Esophagus muscularis mucosa (tissue), 4 donors: ENCODE data around the gene ZBED1. TPM values are rescaled to one million over a fixed set of nuclear protein-coding genes. Genes with fewer than 3 reads are reported as not detected.
"Not testable (repeated sequence)": the region's sequence is repeated elsewhere in the genome, so short reads cannot be mapped to it uniquely, and the experiment has no call there.

Experiments used
- DNase-seq: peaks from one replicate; pipeline ENCODE4 v3.0.0-alpha.2; 2017; ENCODE audit errors: extremely low spot score
- H3K27ac ChIP-seq, 4 donors: fragments of 200-600 bp; sonication (generic); replicated peaks in 1 of 4; 1 replicate in 3 of 4; 2 replicates in 1 of 4; pipeline ENCODE4 v1.5.1; 2016 to 2019; ENCODE audit warnings: mild to moderate bottlenecking in 1 of 4
- H3K27me3 ChIP-seq, 4 donors: fragments of 200-600 bp; sonication (generic); one replicate each; pipeline versions ENCODE4 v1.5.1 to v1.6.0; 2016 to 2019
- H3K36me3 ChIP-seq, 4 donors: fragments of 200-600 bp; sonication (generic); one replicate each; pipeline ENCODE4 v1.5.1; 2016 to 2019
- H3K4me1 ChIP-seq, 4 donors: fragments of 200-600 bp; sonication (generic); one replicate each; pipeline ENCODE4 v1.5.1; 2016 to 2019
- H3K4me3 ChIP-seq, 4 donors: fragments of 200-600 bp; sonication (generic); 1 replicate in 2 of 4; 2 replicates in 2 of 4; pipeline ENCODE4 v1.5.1; 2016 to 2019; ENCODE audit warnings: mild to moderate bottlenecking in 4 of 4, moderate library complexity in 1 of 4
- H3K9me3 ChIP-seq, 4 donors: fragments of 200-600 bp; sonication (generic); 1 replicate in 3 of 4; 2 replicates in 1 of 4; pipeline ENCODE4 v1.5.1; 2016 to 2019
- EP300 ChIP-seq: sonication (generic); formaldehyde crosslinking; IDR thresholded peaks from one replicate; pipeline ENCODE4 v1.6.1; 2017; ENCODE audit warnings: antibody characterized with exemption
- POLR2A ChIP-seq: fragments of 450-650 bp; IDR thresholded peaks from one replicate; pipeline ENCODE4 v1.6.1; 2017; ENCODE audit warnings: antibody characterized with exemption, moderate library complexity, mild to moderate bottlenecking, low read depth
- POLR2AphosphoS5 ChIP-seq, 2 donors: sonication (generic); formaldehyde crosslinking; IDR thresholded peaks; one replicate each; pipeline ENCODE4 v1.6.1; 2017; ENCODE audit warnings: antibody characterized with exemption in 2 of 2
- WGBS: methylation state at CpG from one replicate; pipeline ENCODE4 v1.1.5; 2018; 5-methylcytosine and 5-hydroxymethylcytosine counted together
- intact Hi-C: fragments of 100-400 bp; cut with DNase I; formaldehyde crosslinking; loops from one replicate; pipeline ENCODE4 v1.15.1; 2023
- total RNA-seq, 4 donors: library from RNA; depleted of rRNA; stranded (reverse); fragments of >200 nt; gene quantifications; one replicate each; pipeline versions ENCODE4 v1.1.0 to v1.2.1, GENCODE V29; 2016
- TF ChIP-seq, protein P1 (sequence below), 3 experiments: fragments of 200-600 bp in 2 of 3; fragments of 450-650 bp in 1 of 3; sonication (generic) in 2 of 3; IDR thresholded peaks; one replicate each; pipeline ENCODE4 v1.5.1; 2017 to 2019; ENCODE audit warnings: antibody characterized with exemption in 3 of 3, mild to moderate bottlenecking in 2 of 3, moderate library complexity in 1 of 3

ZBED1 gene
- total RNA-seq, 4 donors from 2014 or later = 32.8 to 44.8 (median 39.5) TPM

DNA sequence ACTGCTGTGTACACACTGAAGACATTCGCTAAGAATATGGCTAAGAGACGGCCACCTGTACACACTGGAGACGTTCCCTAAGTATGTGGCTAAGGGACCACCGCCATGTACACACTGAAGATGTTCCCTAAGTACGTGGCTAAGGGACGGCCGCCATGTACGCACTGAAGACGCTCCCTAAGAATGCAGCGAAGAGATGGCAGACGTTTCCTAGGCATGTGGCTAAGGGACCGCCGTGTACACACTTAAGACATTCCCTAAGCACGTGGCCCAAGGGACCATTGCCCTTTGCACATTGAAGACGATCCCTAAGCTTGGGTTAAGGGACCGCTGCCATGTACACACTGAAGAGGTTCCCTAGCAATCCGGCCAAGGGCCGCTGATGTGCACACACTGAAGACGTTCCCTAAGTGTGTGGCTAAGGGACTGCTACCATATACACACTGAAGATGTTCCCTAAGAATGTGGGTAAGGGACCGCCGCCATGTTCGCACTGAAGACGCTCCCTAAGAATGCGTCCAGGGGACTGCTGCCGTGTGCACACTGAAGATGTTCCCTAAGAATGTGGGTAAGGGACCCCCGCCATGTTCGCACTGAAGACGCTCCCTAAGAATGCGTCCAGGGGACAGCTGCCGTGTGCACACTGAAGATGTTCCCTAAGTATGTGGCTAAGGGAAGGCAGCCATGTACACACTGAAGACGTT is 36.7 kb downstream of the ZBED1 start:
- Histone ChIP-seq H3K27me3 (no peaks in the 10 kb centered on the region), H3K9me3 (no peaks in the 10 kb centered on the region), H3K4me1 (peaks cover 0 to 20% (median 13%) of the 10 kb centered on the region in 4 donors), H3K4me3 (no peak overlapping the region), H3K27ac (no peak overlapping the region), H3K36me3 (no peaks in the 10 kb centered on the region)
- DNase-seq = no peak
- no peak for TF ChIP-seq POLR2AphosphoS5 (IDR thresholded peaks at IDR 0.05)
- TF ChIP-seq POLR2A = no peak
- intact Hi-C loops = no loop called here
- WGBS = 81% methylated on average over 25 of the region's 31 CpGs

DNA sequence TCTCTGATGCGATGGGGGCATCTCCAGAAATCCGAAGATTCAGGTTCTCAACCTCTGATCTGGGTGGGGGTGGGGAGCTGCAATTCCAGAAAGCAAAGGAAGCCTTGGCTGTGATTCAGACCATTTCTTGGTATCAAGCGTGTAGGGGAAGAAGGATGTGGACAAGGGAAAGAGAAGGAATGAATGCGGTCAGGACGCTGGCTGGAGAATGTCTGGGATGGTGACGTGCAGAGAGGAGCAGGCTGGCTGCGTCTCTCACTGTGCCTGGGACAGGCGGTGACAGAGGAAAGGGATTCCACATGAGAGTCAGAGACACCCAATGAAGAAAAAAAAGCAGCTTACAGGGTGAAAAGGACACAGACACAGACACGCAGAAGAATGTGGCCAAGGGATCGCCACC is 37.3 kb downstream of the ZBED1 start:
- H3K4me3 ChIP-seq, H3K9me3 ChIP-seq, H3K27me3 ChIP-seq, H3K27ac ChIP-seq, intact Hi-C loops, DNase-seq, H3K36me3 ChIP-seq: not testable (repeated sequence)
- H3K4me1 ChIP-seq = peaks cover 0 to 20% (median 13%) of the 10 kb centered on the region in 4 donors
- 72% methylated on average over 10 of the region's 10 CpGs for WGBS

DNA sequence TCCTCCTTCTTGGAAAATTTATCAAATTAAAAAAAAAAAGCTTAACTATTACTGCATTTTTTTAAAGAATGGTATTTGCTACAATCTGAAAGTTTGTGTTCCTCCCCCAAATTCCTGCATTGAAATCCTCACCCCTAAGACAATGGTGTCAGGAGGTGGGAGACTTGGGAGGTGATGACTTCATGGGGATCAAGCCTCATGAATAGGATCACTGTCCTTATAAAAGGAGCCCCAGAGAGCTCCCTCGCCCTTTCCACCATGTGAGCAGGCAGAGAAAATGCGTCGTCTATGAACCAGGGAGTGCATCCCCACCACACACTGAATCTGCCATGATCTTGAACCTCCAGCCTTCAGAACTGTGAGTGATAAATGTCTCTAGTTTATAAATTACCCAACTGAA is 38.0 kb downstream of the ZBED1 start:
- Histone ChIP-seq H3K9me3 (no peaks in the 10 kb centered on the region), H3K36me3 (no peaks in the 10 kb centered on the region), H3K27me3 (no peaks in the 10 kb centered on the region), H3K4me3 (no peak overlapping the region), H3K27ac (no peak overlapping the region), H3K4me1 (peaks cover 0 to 20% (median 13%) of the 10 kb centered on the region in 4 donors)
- no peak for DNase-seq
- intact Hi-C loops = no loop called here
- WGBS = 100% methylated on average over 3 of the region's 3 CpGs
- TF ChIP-seq, protein P1, sequence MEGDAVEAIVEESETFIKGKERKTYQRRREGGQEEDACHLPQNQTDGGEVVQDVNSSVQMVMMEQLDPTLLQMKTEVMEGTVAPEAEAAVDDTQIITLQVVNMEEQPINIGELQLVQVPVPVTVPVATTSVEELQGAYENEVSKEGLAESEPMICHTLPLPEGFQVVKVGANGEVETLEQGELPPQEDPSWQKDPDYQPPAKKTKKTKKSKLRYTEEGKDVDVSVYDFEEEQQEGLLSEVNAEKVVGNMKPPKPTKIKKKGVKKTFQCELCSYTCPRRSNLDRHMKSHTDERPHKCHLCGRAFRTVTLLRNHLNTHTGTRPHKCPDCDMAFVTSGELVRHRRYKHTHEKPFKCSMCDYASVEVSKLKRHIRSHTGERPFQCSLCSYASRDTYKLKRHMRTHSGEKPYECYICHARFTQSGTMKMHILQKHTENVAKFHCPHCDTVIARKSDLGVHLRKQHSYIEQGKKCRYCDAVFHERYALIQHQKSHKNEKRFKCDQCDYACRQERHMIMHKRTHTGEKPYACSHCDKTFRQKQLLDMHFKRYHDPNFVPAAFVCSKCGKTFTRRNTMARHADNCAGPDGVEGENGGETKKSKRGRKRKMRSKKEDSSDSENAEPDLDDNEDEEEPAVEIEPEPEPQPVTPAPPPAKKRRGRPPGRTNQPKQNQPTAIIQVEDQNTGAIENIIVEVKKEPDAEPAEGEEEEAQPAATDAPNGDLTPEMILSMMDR (IDR thresholded peaks at IDR 0.05) = no peak
- TF ChIP-seq POLR2A (no peak), EP300 (no peak), POLR2AphosphoS5 (IDR thresholded peaks at IDR 0.05) (no peak)

DNA sequence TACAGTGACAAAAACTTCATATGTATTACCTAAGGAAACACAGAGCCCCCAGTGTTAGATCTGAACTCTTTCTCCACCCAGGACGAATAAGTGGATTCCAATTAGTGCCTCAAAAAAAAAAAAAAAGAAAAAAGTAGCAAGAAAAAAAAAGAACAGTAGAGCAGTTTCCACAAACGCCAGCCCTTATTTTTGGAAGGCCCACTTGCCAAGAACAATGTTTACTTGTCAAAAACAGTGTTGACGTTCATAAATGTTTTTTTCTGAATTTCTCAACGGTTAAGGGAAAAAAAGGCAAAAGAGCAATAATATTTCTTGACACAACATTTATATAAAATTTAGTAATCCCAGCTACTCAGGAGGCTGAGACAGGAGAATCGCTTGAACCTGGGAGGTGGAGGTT is 38.7 kb downstream of the ZBED1 start:
- no peaks in the 10 kb centered on the region for H3K9me3 ChIP-seq
- H3K27me3 ChIP-seq = no peaks in the 10 kb centered on the region
- TF ChIP-seq, protein P1 (IDR thresholded peaks at IDR 0.05) = no peak
- TF ChIP-seq POLR2A (no peak), EP300 (no peak), POLR2AphosphoS5 (IDR thresholded peaks at IDR 0.05) (no peak)
- H3K4me1 ChIP-seq = peaks cover 0 to 20% (median 13%) of the 10 kb centered on the region in 4 donors
- H3K36me3 ChIP-seq = no peaks in the 10 kb centered on the region
- intact Hi-C loops = no loop called here
- DNase-seq = no peak
- H3K4me3 ChIP-seq = no peak overlapping the region
- H3K27ac ChIP-seq = no peak overlapping the region
- WGBS = 44% methylated on average over 5 of the region's 5 CpGs

DNA sequence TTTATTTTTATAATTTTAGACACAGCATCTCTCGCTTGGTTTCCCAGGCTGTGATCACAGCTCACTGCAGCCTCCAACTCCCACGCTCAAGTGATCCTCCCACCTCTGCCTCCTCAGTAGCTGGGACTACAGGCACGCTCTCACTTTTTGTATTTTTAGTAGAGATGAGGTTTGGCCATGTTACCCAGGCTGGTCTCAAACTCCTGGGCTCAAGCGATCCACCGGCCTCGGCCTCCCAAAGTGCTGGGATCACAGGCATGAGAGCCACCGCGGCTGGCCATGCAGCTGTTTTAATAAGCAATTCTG is 39.1 kb downstream of the ZBED1 start:
- Histone ChIP-seq H3K27ac (no peak overlapping the region), H3K4me3 (no peak overlapping the region), H3K4me1 (peaks cover 0 to 20% (median 13%) of the 10 kb centered on the region in 4 donors), H3K27me3 (no peaks in the 10 kb centered on the region), H3K36me3 (no peaks in the 10 kb centered on the region), H3K9me3 (no peaks in the 10 kb centered on the region)
- TF ChIP-seq, protein P1 (IDR thresholded peaks at IDR 0.05) = no peak
- TF ChIP-seq POLR2AphosphoS5 (IDR thresholded peaks at IDR 0.05) (no peak), EP300 (no peak), POLR2A (no peak)
- DNase-seq = no peak
- intact Hi-C loops = no loop called here
- WGBS = 80% methylated on average over 8 of the region's 8 CpGs

DNA sequence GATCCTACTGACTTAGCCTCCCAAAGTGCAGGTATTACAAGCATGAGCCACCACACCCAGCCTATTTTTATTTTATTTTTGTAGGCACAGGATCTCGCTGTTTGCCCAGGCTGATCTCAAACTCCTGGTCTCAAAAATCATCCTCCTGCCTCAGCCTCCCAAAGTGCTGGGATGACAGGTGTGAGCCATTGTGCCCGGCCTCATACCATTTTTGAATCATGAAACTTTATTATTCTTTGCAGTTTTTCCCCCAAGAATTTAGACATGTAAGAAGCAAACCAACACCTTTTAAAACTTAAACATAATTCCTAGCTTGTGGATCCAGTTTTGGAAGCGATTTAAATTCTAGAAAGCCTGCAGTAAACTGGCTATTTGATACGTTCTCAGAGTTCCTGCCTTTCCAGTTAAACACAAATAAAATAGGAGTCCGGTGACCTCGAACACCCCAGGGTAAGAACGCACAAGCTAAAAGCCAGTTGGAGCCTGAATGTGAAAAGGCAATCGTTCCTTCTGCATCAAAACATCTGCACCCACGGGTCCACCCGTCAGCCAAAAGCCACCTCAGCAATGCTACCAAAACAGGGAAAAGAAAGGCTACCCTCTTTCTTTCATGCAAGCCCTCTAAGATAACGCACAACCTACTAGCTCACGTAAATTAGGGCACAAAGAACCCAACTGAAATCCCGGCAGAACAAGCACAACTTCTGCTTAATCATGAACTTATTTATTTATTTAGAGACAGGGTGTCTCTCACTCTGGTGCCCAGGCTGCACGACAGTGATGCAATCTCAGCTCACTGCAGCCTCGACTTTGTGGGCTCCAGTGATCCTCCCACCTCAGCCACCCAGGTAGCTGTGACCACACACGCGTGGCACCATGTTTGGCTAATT is 39.7 kb downstream of the ZBED1 start:
- WGBS = 91% methylated on average over 14 of the region's 17 CpGs
- H3K27ac ChIP-seq, H3K36me3 ChIP-seq, H3K9me3 ChIP-seq, H3K4me3 ChIP-seq, intact Hi-C loops, H3K27me3 ChIP-seq, DNase-seq: not testable (repeated sequence)
- peaks cover 0 to 20% (median 13%) of the 10 kb centered on the region in 4 donors for H3K4me1 ChIP-seq

DNA sequence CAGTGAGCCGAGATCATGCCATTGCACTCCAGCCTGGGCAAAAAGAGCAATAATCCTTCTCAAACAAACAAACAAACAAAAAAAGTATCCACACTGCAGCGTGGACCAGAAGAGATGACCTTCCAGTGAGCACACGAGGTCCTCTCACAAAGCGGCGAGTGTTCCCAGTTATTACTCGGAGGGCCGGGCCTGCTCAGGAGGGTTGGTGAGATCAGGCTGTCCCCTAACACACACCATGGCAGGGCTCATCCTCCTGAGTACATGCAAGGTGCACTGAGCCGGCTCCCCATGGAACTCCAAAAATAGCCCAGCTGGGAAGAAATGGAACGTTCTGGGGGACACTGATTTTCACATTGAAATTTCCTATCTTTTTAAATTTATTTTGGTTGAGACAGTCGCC is 40.7 kb downstream of the ZBED1 start:
- 85% methylated on average over 10 of the region's 10 CpGs for WGBS
- H3K27ac ChIP-seq, H3K36me3 ChIP-seq, H3K9me3 ChIP-seq, DNase-seq, H3K4me3 ChIP-seq, intact Hi-C loops, H3K27me3 ChIP-seq: not testable (repeated sequence)
- peaks cover 0 to 20% (median 13%) of the 10 kb centered on the region in 4 donors for H3K4me1 ChIP-seq
